Lower lobe of right lung (tissue), 2 donors: Measurements from ENCODE around the gene ANXA4. TPM values are rescaled to one million over a fixed set of nuclear protein-coding genes. Genes with fewer than 3 reads are reported as not detected.

Source experiments
- ATAC-seq, 2 donors: fragments of 200-7000 bp; cut with Tn5 transposase; one replicate each; pipeline ENCODE4 v1.9.1; 2020 to 2022; ENCODE audit warnings: mild to moderate bottlenecking in 2 of 2, moderate library complexity in 2 of 2
- DNase-seq: peaks from one replicate; pipeline ENCODE4 v3.0.0-alpha.2; 2020
- H3K27ac ChIP-seq: fragments of 200-600 bp; one replicate; pipeline ENCODE4 v1.8.0; 2022
- H3K27me3 ChIP-seq: fragments of 200-600 bp; one replicate; pipeline ENCODE4 v1.8.0; 2022; ENCODE audit warnings: low read depth
- H3K36me3 ChIP-seq: fragments of 200-600 bp; one replicate; pipeline ENCODE4 v1.8.0; 2022; ENCODE audit warnings: mild to moderate bottlenecking
- H3K4me1 ChIP-seq: fragments of 200-600 bp; one replicate; pipeline ENCODE4 v1.8.0; 2022
- H3K4me3 ChIP-seq: fragments of 200-600 bp; one replicate; pipeline ENCODE4 v1.8.0; 2022; ENCODE audit warnings: mild to moderate bottlenecking
- H3K9me3 ChIP-seq: fragments of 200-600 bp; one replicate; pipeline ENCODE4 v1.8.0; 2022
- CTCF ChIP-seq: fragments of 200-600 bp; IDR thresholded peaks from one replicate; pipeline ENCODE4 v1.8.0; 2022; ENCODE audit warnings: antibody characterized with exemption, mild to moderate bottlenecking
- intact Hi-C: fragments of 100-400 bp; cut with DNase I; formaldehyde crosslinking; loops from one replicate; pipeline ENCODE4 v1.11.0; 2022
- total RNA-seq: library from RNA; stranded (reverse); fragmentation: NEBNext Ultra II Directional; extraction: Animal tissue kit (Norgen Biotek cat#: 25700); gene quantifications from one replicate; pipeline ENCODE4 v1.2.1, GENCODE V29; 2021
- donor health status: DM: no; HTN: yes; CAD: no; lungs with severe emphysema.

ANXA4 gene
- total RNA-seq, 1 donor from 2014 or later: 173 TPM

DNA sequence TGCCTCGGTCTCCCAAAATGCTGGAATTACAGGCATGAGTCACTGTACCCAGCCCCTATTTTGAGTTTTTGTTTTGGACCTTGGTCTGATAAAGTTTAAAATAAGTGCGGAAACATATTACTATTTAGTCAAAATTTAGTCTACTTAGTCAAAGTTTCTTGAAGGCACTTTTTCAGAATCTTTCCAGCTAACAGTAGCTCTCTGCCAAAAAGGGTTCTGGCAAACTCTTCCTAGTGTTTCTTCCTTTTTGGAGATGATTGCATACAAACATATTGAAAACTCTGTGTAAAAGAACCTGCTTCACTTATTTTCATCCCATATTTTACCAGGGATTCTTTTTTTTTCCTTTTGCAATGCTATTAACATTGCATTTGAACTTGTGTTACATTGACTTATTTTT is 116.3 kb downstream of the ANXA4 start:
- intact Hi-C loops: no loop called here
- H3K9me3 ChIP-seq: no peaks in the 10 kb centered on the region
- no peaks in the 10 kb centered on the region for H3K27me3 ChIP-seq
- no peak for TF ChIP-seq CTCF
- no peak for DNase-seq
- H3K36me3 ChIP-seq: peaks cover 35% of the 10 kb centered on the region
- ATAC-seq: no peak
- H3K27ac ChIP-seq: no peak overlapping the region
- no peaks in the 10 kb centered on the region for H3K4me1 ChIP-seq
- H3K4me3 ChIP-seq: no peak overlapping the region

- intact Hi-C loops: no loop called here
- no peak overlapping the region for H3K27ac ChIP-seq
- H3K4me3 ChIP-seq: no peak overlapping the region
- no peak for TF ChIP-seq CTCF
- no peaks in the 10 kb centered on the region for H3K9me3 ChIP-seq
- peaks cover 57% of the 10 kb centered on the region for H3K36me3 ChIP-seq
- DNase-seq: no peak
- no peaks in the 10 kb centered on the region for H3K27me3 ChIP-seq
- no peak for ATAC-seq
- no peaks in the 10 kb centered on the region for H3K4me1 ChIP-seq
Observed at GRCh38 chr2:69863298-69863697, 121.4 kb downstream of the ANXA4 start.

Other genes with a start within 250 kb of the ANXA4 start
- 73.3 TPM for gene AAK1, start 98.4 kb upstream of the ANXA4 start, total RNA-seq
- 13.3 TPM for gene GMCL1, start 87.5 kb downstream of the ANXA4 start, total RNA-seq
- gene SNRNP27, start 151.8 kb downstream of the ANXA4 start, total RNA-seq: 38.7 TPM
- gene MXD1, start 173.0 kb downstream of the ANXA4 start, total RNA-seq: 33.8 TPM
- 1.9 TPM for gene ASPRV1, start 219.5 kb downstream of the ANXA4 start, total RNA-seq